ENCODE measurements around the gene TMEM271.
"Not testable (repeated sequence)": the region's sequence is repeated elsewhere in the genome, so short reads cannot be mapped to it uniquely, and the experiment has no call there.

The TMEM271 gene

GRCh38 chr4:609400-610050, 33.4 kb upstream of the TMEM271 start:
- no peak for DNase-seq

- no peak for DNase-seq
Observed at GRCh38 chr4:608236-608635, 32.1 kb upstream of the TMEM271 start.

- DNase-seq: no peak
Observed at GRCh38 chr4:605702-606425, 29.8 kb upstream of the TMEM271 start.

GRCh38 chr4:604131-604530, 28.0 kb upstream of the TMEM271 start:
- peak in 1 of 2 donors; percentile 6 for DNase-seq

- DNase-seq: peak; percentile 24 to 35
Observed at GRCh38 chr4:602559-602942, 26.5 kb upstream of the TMEM271 start.

GRCh38 chr4:601612-602558, 25.8 kb upstream of the TMEM271 start:
- DNase-seq: no peak

GRCh38 chr4:600850-601515, 24.9 kb upstream of the TMEM271 start:
- DNase-seq: no peak

GRCh38 chr4:600166-600565, 24.1 kb upstream of the TMEM271 start:
- no peak for DNase-seq

GRCh38 chr4:598925-599324, 22.8 kb upstream of the TMEM271 start:
- DNase-seq: no peak

GRCh38 chr4:592825-593520, 16.9 kb upstream of the TMEM271 start:
- no peak for DNase-seq

GRCh38 chr4:592178-592577, 16.1 kb upstream of the TMEM271 start:
- DNase-seq: not testable (repeated sequence)

GRCh38 chr4:590313-590841, 14.3 kb upstream of the TMEM271 start:
- DNase-seq: no peak

- no peak for DNase-seq
Observed at GRCh38 chr4:589219-589963, 13.3 kb upstream of the TMEM271 start.

- DNase-seq: no peak
Observed at GRCh38 chr4:588351-588849, 12.3 kb upstream of the TMEM271 start.

- no peak for DNase-seq
Observed at GRCh38 chr4:587671-588350, 11.7 kb upstream of the TMEM271 start.

- no peak for DNase-seq
Observed at GRCh38 chr4:583820-584219, 7.7 kb upstream of the TMEM271 start.

- DNase-seq: no peak
Observed at GRCh38 chr4:581753-582361, 5.8 kb upstream of the TMEM271 start.

GRCh38 chr4:581181-581580, 5.1 kb upstream of the TMEM271 start:
- DNase-seq: no peak

GRCh38 chr4:579543-580175, 3.6 kb upstream of the TMEM271 start:
- DNase-seq: no peak
